Inflammatory macrophage treated with lipopolysaccharide for 1 hour (primary cell): Measurements from ENCODE around the gene RPS3A.
"Not testable (repeated sequence)": the region's sequence is repeated elsewhere in the genome, so short reads cannot be mapped to it uniquely, and the experiment has no call there.

Experiments used
- DNase-seq, 2 donors: peaks; one replicate each; pipeline ENCODE4 v3.0.0-alpha.2; 2020 to 2022

The RPS3A gene

GRCh38 chr4:151099229-151099975 is at the start of gene RPS3A:
TSS of gene RPS3A (plus strand) at chr4:151099628. CDS start at chr4:151099653, 25 bp downstream.
- peak; percentile 93 to 99 for DNase-seq

DNA sequence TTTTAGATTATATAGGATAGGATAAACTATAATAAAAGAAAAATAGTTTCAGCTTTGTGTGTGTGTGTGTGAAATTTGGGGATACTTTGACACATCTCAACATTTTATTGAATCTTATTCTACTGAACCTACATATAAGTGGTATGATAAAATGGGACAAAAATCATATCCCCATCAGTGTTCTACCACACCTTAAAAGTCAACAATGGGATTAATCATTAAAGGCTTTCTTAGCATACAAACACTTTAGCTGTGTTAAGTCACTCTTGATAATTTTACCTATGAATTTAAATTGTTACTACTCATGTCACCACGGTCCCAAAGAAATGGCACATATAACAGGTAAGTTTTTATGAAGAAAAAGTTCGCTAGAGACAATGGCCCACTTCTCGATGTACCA is 46.6 kb upstream of the RPS3A start:
- no peak for DNase-seq

DNA sequence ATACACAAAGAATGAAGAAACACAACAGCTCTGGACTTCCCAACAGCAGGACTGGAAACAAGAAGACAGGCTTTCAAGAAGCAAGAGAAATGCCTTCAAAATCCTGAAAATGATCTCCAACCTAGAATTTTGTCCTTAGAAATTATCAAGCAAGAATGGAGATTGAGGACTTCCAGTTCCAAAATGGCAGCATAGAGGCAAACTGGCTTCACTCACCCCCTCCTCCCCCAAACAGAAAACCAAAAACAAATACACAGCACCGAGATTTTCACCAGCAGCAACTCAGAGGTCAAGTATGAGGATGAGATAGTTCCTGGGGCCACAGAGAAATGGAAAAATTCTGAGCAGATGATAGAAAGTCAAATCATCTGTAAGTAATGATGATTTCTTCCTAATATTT is 43.9 kb upstream of the RPS3A start:
- no peak for DNase-seq

DNA sequence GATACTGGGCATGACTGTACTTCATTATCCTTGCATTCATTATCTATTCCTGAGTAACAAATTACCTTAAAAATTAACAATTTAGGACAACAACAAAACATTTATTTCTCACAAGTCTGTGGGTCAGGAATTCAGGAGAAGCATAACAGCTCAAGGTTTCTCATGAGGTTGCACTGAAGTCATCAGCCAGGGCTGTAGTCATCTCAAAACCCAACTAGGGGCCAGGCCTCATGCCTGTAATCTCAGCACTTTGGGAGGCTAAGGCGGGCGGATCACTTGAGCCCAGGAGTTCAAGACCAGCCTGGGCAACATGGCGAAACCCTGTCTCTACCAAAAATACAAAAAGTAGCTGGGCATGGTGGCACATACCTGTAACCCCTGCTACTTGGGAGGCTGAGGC is 36.3 kb upstream of the RPS3A start:
- not testable (repeated sequence) for DNase-seq

DNA sequence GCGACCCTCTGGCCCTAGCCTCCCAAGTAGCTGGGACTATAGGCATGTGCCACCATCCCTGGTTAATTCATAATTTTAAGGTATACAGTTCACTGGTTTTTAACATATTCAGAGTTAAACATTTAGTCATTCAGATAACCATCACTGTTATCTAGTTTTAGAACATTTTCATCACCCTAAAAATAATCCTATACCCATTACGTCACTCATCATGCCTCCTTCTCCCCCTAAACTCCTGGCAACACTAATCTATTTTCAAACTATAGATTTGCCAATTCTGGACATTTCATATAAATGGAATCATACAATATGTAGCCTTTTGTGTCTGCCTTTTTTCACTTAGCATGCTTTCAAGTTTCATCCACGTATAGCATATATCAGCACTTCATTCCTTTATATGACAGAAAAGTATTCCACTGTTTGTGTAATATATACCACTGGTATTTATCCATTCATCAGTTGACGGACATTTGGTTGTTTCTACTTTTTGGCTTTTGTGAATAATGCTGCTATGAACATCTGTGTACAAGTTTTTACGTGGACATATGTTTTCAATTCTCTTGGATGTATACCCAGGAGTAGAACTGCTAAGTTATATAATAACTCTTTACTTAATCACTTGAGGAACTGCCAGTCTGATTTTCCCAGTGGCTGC is 32.0 kb upstream of the RPS3A start:
- DNase-seq = no peak

DNA sequence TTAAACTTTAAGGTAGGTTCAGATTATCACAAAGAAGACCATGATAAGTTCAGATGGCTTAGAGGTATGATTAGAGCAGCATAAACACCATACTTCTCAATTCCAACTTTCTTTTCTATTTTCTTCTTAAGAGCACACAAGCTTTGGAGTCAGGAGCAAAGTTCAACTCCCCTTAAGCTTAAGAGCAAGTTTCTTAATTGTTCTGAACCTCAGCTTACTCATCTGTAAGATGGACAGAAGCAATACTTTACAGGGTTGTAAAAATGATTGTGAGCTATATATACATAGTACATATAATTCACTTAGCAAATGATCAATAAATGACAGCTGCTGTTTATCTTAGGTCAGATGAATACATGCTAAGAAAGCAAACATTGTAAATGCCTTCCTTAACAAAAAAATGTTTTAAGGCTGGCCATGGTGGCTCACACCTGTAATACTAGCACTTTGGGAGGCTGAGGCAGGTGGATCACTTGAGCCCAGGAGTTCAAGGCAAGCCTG is 25.0 kb upstream of the RPS3A start:
- DNase-seq = no peak

- not testable (repeated sequence) for DNase-seq
Observed at GRCh38 chr4:151077978-151078377, 21.4 kb upstream of the RPS3A start.

DNA sequence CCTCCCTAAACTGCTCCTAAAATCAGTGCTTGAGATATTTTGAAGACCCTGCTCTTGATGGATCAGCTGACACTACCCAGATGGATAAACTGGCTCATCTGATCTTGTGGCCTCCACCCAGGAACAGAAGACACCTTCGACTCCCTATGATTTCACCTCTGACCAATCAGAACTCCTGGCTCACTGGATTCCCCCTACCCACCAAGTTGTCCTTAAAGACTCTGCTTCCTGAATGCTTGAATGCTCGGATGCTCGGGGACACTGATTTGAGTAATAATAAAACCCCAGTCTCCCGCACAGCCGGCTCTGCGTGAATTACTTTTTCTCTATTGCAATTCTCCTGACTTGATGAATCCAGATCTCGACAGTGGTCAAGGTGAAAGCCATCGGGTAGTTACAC is 12.0 kb upstream of the RPS3A start:
- no peak for DNase-seq

DNA sequence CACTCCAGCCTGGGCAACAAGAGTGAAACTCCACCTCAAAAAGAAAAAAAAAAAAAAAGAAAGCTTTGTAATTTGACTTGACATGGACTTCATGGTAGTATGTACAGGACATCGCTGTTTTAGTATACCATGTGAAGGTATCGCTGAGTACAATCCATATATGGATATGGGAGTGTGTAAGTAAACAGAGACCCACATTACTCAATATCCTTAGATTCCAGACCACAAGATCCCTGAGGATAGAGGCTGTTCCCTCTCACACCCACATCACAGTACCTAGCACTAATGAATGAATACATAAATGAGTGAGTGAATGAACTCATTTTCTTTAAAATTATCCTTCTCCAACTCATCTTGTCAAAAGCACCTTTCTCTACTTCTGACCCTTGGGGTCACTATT is 8.4 kb upstream of the RPS3A start:
- no peak for DNase-seq

DNA sequence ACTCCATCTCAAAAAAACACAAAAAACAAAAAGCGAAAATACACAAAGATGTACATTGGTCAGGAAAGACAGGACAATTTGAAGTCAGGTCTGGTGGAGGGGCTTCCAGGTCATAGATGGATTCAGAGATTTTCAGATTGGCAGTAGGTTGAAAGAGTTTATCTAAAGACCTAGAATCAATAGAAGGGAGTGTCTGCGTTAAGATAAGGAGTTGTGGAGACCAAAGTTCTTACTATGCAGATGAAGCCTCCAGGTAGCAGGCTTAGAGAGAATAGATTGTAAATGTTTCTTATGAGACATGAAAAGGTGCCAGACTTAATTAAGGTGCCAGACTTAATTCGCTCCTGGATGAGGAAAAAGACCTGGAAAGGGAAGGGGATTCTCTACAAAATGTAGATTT is 6.9 kb upstream of the RPS3A start:
- no peak for DNase-seq

DNA sequence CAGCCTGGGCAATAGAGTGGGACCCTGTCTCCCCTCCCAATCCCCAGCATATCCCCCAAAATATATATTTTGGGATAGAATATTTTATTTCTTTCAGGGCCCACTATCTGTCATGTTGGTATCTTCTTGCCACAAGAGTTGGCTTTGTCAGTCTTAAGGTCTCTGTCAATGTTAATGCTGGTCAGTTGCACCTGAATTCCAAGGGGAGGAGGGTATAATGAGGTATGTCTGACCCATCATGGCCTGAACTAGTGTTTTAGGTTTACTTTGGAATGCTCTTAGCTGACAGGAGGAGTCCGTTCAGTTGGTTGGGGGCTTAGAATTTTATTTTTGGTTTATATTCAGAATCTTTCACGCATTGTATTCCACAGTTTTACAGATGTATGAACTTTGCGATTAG is 6.2 kb upstream of the RPS3A start:
- DNase-seq = no peak

DNA sequence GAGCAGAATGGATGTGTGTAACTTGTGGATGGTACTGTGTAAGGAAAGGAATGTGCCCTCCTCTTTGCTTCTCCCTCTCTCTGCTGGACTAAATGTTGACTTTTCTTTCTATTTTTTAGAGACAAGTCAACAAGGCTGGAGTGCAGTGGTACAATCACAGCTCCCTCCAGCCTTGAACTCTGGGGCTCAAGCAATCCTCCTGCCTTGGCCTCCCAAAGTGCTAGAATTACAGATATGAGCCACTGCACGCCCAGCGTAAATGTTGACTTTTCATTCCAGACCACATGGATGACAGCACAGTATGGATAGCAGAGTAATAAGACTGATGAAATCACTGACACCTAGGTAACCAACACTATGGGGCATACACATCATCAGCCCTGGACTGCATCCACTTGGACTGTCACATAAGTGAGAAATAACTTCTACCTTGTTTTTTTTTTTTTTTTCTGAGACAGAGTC is 5.1 kb upstream of the RPS3A start:
- DNase-seq = no peak

GRCh38 chr4:151095142-151095541 is 4.3 kb upstream of the RPS3A start:
- DNase-seq = no peak

DNA sequence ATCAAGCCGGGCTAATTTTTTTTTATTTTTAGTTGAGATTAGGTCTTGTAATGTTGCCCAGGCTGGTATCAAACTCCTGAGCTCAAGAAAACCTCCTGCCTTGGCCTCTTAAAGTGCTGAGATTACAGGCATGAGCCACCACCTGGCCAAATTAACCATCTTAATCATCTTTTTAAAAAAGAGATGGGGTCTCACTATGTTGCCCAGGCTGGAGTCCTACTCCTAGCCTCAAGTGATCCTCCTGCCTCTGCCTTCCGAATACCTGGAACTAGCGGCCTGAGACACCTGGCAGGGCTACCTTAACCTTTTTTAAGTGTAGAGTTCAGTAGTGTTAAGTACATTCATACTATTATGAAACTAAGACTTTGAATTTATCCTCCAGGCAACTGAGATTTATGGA is 1.7 kb upstream of the RPS3A start:
- DNase-seq = no peak

- no peak for DNase-seq
Observed at GRCh38 chr4:151098979-151099228, 524 bp upstream of the RPS3A start.

DNA sequence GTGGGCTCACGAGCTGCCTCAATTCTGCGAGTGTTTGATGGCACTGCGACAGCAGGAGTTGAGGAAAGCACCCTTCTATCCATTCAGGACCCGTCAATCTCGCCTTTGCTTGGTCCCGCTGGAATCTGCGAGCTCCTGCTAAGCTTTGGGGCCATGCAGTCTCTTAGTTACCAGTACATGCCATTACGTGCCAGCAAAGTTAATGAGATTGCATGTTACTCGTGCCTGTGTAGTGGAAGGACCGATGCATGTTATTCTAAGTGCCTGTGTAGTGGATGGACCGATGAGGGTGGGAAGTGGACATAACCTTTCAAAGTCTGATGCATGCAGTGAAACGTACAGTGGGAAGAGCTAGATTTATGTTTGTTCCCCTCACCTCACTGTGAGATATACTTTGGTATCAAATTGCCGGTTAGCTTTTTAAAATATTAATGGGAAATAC is 569 bp downstream of the RPS3A start:
- peak in 1 of 2 donors; percentile 12 for DNase-seq

GRCh38 chr4:151100531-151100930 is 1.1 kb downstream of the RPS3A start:
- DNase-seq = no peak

GRCh38 chr4:151103758-151104157 is 4.3 kb downstream of the RPS3A start:
- no peak for DNase-seq

DNA sequence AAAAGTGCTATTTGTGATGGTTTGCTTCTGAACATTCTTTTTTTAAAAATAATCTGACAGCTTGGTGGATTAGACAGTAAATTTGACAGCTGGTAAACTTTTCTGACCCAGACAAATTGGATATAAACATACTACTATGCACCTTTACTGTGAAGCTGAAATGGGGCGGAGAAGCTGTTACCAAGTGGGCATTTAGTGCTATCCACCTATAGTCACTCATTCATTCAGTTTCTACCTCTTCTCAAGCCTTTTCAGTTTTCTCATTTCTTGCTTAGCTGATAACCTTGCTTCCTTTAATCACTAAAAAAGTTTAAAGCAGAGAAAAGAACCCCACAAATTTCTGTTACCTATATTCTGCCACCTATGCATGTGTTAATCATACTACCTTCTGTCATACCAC is 5.2 kb downstream of the RPS3A start:
- DNase-seq = no peak

GRCh38 chr4:151105454-151106032 is 6.1 kb downstream of the RPS3A start:
- no peak for DNase-seq

- no peak for DNase-seq
Observed at GRCh38 chr4:151107063-151107462, 7.6 kb downstream of the RPS3A start.

- DNase-seq = no peak
Observed at GRCh38 chr4:151110236-151110635, 10.8 kb downstream of the RPS3A start.

DNA sequence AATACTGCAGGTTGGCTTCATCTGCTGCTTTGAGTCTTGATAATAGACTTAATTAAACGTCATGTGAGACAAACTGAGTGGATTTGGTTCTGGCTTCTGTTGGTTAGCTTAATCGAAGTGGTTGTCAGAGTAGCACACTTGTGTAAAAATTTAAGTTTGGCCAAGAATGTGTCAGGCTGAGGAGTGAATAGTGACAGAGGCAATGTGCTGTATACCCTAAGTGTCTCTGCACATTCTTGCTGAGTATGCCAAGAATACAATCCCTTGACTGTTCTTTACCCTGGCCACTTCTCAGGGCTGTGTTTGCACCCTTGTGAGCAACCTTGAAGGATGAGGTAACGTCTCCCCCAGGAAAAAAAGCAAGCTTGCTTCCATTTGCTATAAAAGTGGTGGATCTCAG is 14.9 kb downstream of the RPS3A start:
- DNase-seq = no peak

- DNase-seq = no peak
Observed at GRCh38 chr4:151114986-151115385, 15.6 kb downstream of the RPS3A start.
